H1 (cell line): ENCODE measurements around the gene ROBO2.

ENCODE experiments used
- EP300 ChIP-seq, 2 experiments: IDR thresholded peaks; 1 replicate in 1 of 2; 2 replicates in 1 of 2; pipeline ENCODE4 v1.6.1; 2011 to 2012; ENCODE audit warnings: low read depth in 2 of 2, low read length in 2 of 2, mild to moderate bottlenecking in 2 of 2, borderline replicate concordance in 1 of 2, inconsistent platforms in 1 of 2, moderate library complexity in 1 of 2
- KDM1A ChIP-seq: fragments of 200-600, 300-600 bp; sonication (generic); IDR thresholded peaks from 2 replicates; pipeline ENCODE4 v1.7.1; 2016; ENCODE audit warnings: mild to moderate bottlenecking, low read length, borderline replicate concordance
- YY1 ChIP-seq: IDR thresholded peaks from 2 replicates; pipeline ENCODE4 v1.6.1; 2011; ENCODE audit warnings: low read depth, mild to moderate bottlenecking, low read length
- TF ChIP-seq, protein P1 (sequence below), 3 experiments: IDR thresholded peaks; 1 replicate in 2 of 3; 2 replicates in 1 of 3; pipeline versions ENCODE4 v1.5.1 to v1.6.1; 2011; ENCODE audit warnings: low read length in 3 of 3, mild to moderate bottlenecking in 3 of 3, inconsistent platforms in 2 of 3, low read depth in 1 of 3, moderate library complexity in 1 of 3; ENCODE audit not compliant: insufficient read depth in 1 of 3; ENCODE audit errors: control extremely low read depth in 1 of 3

DNA sequence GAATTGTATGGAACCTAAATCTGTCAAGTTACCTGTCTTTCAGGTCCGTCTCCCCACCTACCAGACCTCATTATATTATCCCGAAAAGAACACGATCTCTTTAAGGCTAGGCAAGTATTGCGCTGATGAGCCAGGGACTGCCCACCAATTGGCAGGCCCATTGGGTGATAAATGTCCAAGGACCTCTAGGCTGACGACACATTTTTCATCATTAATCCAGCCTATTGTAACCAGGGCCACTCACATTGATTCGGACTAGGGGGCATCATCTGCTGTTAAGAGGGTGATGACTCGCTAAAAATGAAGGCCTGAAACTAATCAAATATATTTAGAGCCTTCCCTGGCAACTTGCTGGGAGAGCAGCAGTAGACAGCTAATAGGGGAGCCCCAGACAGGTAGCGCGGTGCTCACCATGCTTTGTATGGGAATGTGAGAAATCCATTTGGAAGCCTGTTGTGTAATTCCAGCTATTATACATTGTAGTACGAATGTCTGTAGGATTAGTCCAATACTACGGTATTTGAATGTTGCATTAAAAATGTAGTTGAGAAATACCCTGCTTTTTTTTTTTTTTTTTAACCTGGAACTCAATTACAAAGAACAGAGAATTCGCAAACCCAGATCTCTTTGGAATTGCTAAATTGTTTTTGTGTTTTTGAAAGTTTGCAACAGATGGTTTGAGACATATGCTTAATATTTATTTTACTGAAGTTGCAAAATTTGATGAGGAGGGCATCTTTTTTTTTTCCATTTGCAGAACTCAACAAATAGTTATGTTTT, 156.1 kb downstream of the ROBO2 start:
- TF ChIP-seq YY1 (no peak), EP300 (IDR thresholded peaks at IDR 0.05; ENCODE audit: borderline replicate concordance in 1 of 2, low read depth in 2 of 2, low read length in 2 of 2) (no peak), KDM1A (no peak)
- TF ChIP-seq, protein P1, sequence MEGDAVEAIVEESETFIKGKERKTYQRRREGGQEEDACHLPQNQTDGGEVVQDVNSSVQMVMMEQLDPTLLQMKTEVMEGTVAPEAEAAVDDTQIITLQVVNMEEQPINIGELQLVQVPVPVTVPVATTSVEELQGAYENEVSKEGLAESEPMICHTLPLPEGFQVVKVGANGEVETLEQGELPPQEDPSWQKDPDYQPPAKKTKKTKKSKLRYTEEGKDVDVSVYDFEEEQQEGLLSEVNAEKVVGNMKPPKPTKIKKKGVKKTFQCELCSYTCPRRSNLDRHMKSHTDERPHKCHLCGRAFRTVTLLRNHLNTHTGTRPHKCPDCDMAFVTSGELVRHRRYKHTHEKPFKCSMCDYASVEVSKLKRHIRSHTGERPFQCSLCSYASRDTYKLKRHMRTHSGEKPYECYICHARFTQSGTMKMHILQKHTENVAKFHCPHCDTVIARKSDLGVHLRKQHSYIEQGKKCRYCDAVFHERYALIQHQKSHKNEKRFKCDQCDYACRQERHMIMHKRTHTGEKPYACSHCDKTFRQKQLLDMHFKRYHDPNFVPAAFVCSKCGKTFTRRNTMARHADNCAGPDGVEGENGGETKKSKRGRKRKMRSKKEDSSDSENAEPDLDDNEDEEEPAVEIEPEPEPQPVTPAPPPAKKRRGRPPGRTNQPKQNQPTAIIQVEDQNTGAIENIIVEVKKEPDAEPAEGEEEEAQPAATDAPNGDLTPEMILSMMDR (IDR thresholded peaks at IDR 0.05; ENCODE audit: control extremely low read depth in 1 of 3, insufficient read depth in 1 of 3, low read depth in 1 of 3, low read length in 3 of 3), result no peak
